ENCODE data around the gene LIG3.

DNA sequence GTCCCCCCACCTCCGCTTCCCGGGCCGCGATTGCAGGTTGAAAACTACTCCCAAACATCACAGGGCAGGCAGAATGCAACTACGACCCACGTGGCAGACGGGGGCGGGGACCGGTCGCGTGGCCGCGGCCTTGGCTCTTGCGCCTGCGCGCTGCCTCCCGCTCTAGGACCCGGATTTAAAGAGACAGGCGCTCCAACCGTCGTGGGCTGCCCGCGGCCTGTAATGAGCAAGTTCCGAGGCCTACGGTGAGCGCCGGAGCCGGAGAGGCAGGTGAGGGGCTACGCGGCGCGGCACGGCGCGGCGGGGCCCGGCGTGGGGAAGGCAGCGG lies at the start of gene LIG3:
- TF ChIP-seq SMC3 (IDR thresholded peaks at IDR 0.05; ENCODE audit: low read depth, low read length) = no peak
- peak; percentile 86 for TF ChIP-seq NRF1 (IDR thresholded peaks at IDR 0.05; ENCODE audit: low read depth, low read length)
- TF ChIP-seq EZH2phosphoT487 (IDR thresholded peaks at IDR 0.05; ENCODE audit: borderline replicate concordance, low read depth) = no peak
- TF ChIP-seq EP300 (IDR thresholded peaks at IDR 0.05; ENCODE audit: borderline replicate concordance in 1 of 2, low read depth in 1 of 2, low read length in 1 of 2) = no peak
- TF ChIP-seq, protein P1, sequence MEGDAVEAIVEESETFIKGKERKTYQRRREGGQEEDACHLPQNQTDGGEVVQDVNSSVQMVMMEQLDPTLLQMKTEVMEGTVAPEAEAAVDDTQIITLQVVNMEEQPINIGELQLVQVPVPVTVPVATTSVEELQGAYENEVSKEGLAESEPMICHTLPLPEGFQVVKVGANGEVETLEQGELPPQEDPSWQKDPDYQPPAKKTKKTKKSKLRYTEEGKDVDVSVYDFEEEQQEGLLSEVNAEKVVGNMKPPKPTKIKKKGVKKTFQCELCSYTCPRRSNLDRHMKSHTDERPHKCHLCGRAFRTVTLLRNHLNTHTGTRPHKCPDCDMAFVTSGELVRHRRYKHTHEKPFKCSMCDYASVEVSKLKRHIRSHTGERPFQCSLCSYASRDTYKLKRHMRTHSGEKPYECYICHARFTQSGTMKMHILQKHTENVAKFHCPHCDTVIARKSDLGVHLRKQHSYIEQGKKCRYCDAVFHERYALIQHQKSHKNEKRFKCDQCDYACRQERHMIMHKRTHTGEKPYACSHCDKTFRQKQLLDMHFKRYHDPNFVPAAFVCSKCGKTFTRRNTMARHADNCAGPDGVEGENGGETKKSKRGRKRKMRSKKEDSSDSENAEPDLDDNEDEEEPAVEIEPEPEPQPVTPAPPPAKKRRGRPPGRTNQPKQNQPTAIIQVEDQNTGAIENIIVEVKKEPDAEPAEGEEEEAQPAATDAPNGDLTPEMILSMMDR (IDR thresholded peaks at IDR 0.05) = no peak
- TF ChIP-seq, protein P2, sequence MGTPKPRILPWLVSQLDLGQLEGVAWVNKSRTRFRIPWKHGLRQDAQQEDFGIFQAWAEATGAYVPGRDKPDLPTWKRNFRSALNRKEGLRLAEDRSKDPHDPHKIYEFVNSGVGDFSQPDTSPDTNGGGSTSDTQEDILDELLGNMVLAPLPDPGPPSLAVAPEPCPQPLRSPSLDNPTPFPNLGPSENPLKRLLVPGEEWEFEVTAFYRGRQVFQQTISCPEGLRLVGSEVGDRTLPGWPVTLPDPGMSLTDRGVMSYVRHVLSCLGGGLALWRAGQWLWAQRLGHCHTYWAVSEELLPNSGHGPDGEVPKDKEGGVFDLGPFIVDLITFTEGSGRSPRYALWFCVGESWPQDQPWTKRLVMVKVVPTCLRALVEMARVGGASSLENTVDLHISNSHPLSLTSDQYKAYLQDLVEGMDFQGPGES (IDR thresholded peaks at IDR 0.05; ENCODE audit: low read depth, low read length) = no peak
- no peak for TF ChIP-seq RXRA (IDR thresholded peaks at IDR 0.05; ENCODE audit: borderline replicate concordance, low read depth)

All from SK-N-SH (cell line).